ENCODE measurements around the gene GAD1. TPM values are rescaled to one million over a fixed set of nuclear protein-coding genes. Genes with fewer than 3 reads are reported as not detected.

The GAD1 gene
- total and polyA plus RNA-seq, 10 of the 15 experiments (the other 5 are each of a cell fraction or from before 2014, with no cell fraction given), result 0.04 to 3.4 (median 0.42) TPM

DNA sequence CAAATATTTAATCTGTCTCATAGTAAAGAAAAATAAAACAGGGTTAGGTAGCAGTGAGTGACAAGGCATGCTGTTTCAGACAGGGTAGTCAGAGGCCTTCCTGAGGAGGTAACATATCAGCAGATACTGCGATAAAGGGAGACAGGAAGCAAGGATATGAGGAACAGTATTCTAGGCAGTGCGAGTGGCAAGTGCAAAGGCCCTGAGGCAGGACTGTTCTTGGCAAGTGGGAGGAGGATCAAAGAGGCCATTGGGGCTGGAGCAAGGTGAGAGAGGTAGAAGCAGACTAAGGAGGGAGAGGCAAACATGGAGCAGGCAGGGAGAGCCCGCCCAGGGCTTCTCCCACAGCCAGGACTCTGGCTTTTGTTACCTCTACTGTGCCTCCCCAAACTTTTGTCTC is 33.6 kb downstream of the GAD1 start (continued):
- TF ChIP-seq, protein P1, sequence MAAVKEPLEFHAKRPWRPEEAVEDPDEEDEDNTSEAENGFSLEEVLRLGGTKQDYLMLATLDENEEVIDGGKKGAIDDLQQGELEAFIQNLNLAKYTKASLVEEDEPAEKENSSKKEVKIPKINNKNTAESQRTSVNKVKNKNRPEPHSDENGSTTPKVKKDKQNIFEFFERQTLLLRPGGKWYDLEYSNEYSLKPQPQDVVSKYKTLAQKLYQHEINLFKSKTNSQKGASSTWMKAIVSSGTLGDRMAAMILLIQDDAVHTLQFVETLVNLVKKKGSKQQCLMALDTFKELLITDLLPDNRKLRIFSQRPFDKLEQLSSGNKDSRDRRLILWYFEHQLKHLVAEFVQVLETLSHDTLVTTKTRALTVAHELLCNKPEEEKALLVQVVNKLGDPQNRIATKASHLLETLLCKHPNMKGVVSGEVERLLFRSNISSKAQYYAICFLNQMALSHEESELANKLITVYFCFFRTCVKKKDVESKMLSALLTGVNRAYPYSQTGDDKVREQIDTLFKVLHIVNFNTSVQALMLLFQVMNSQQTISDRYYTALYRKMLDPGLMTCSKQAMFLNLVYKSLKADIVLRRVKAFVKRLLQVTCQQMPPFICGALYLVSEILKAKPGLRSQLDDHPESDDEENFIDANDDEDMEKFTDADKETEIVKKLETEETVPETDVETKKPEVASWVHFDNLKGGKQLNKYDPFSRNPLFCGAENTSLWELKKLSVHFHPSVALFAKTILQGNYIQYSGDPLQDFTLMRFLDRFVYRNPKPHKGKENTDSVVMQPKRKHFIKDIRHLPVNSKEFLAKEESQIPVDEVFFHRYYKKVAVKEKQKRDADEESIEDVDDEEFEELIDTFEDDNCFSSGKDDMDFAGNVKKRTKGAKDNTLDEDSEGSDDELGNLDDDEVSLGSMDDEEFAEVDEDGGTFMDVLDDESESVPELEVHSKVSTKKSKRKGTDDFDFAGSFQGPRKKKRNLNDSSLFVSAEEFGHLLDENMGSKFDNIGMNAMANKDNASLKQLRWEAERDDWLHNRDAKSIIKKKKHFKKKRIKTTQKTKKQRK (IDR thresholded peaks at IDR 0.05; ENCODE audit: low read depth, low read length), result no peak

DNA sequence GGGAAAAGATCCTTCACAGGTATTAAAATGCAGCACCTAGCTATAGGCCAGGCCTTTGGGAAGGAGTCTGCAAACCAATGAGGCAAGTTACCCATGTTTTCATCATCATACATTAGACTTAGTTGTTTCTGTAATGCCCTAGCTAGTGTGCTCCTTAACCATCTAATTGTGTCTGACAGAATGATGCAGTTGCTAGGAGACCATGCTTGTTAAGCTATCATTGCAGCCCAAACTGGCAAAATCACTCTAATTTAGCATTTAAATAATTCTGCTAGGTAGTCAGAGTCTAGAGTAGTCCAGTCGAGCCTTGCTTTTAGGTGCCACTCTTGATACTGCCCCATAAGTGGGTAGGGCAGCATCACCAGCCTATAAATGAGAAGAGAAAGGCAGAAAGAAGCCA is 34.9 kb downstream of the GAD1 start:
- intact Hi-C loops (cut with micrococcal nuclease; ENCODE audit: unreplicated experiment) (no loop called here), in situ Hi-C loops (cut with MboI) (no loop called here)
- 0% methylated on average over 1 of the region's 1 CpG for WGBS (ENCODE audit: insufficient coverage, insufficient replicate concordance, low lambda C conversion rate, missing lambda C conversion rate)
- H3K9me3 ChIP-seq (replicated peaks; ENCODE audit: control insufficient read depth, insufficient read depth, low read length), result no peaks in the 10 kb centered on the region
- no peak for DNase-seq (ENCODE audit: low read depth, low spot score)
- H3K4me3 ChIP-seq, result no peak overlapping the region
- no peak for ATAC-seq
- BruUV-seq (replicated peaks), result no TSS peak
- RAD21 ChIA-PET (ENCODE audit: unreplicated experiment), result no interaction called here
- no peaks in the 10 kb centered on the region for H3K36me3 ChIP-seq (ENCODE audit: control insufficient read depth in 2 of 2, insufficient read depth in 2 of 2, low read length in 1 of 2)
- POLR2A ChIA-PET, result no interaction called here
- H3K79me2 ChIP-seq (ENCODE audit: control insufficient read depth, insufficient read depth, low read length), result no peaks in the 10 kb centered on the region
- no peaks in the 10 kb centered on the region for H3K27me3 ChIP-seq (replicated peaks in 1 of 2; ENCODE audit: control insufficient read depth in 2 of 2, insufficient read depth in 2 of 2, low read length in 1 of 2)
- TF ChIP-seq MTA3 (IDR thresholded peaks at IDR 0.05; ENCODE audit: borderline replicate concordance, low read length) (no peak), NFIC (IDR thresholded peaks at IDR 0.05; ENCODE audit: low read depth, low read length) (no peak), MEF2A (IDR thresholded peaks at IDR 0.05; ENCODE audit: insufficient read depth, low read depth, low read length) (no peak), MEF2B (IDR thresholded peaks at IDR 0.05; ENCODE audit: partially characterized antibody, poor library complexity, severe bottlenecking) (no peak), WRNIP1 (IDR thresholded peaks at IDR 0.05; ENCODE audit: borderline replicate concordance, low read depth, low read length) (no peak), PML (IDR thresholded peaks at IDR 0.05; ENCODE audit: low read length) (no peak), NRF1 (conservative IDR thresholded peaks at IDR 0.05; ENCODE audit: low read depth, low read length) (no peak), POLR2AphosphoS2 (IDR thresholded peaks at IDR 0.05; ENCODE audit: low read depth, low read length) (no peak), RELA (IDR thresholded peaks at IDR 0.05; ENCODE audit: borderline replicate concordance, partially characterized antibody) (no peak), GATAD2B (conservative IDR thresholded peaks at IDR 0.05; ENCODE audit: low read depth) (no peak)
- TF ChIP-seq, protein P2, sequence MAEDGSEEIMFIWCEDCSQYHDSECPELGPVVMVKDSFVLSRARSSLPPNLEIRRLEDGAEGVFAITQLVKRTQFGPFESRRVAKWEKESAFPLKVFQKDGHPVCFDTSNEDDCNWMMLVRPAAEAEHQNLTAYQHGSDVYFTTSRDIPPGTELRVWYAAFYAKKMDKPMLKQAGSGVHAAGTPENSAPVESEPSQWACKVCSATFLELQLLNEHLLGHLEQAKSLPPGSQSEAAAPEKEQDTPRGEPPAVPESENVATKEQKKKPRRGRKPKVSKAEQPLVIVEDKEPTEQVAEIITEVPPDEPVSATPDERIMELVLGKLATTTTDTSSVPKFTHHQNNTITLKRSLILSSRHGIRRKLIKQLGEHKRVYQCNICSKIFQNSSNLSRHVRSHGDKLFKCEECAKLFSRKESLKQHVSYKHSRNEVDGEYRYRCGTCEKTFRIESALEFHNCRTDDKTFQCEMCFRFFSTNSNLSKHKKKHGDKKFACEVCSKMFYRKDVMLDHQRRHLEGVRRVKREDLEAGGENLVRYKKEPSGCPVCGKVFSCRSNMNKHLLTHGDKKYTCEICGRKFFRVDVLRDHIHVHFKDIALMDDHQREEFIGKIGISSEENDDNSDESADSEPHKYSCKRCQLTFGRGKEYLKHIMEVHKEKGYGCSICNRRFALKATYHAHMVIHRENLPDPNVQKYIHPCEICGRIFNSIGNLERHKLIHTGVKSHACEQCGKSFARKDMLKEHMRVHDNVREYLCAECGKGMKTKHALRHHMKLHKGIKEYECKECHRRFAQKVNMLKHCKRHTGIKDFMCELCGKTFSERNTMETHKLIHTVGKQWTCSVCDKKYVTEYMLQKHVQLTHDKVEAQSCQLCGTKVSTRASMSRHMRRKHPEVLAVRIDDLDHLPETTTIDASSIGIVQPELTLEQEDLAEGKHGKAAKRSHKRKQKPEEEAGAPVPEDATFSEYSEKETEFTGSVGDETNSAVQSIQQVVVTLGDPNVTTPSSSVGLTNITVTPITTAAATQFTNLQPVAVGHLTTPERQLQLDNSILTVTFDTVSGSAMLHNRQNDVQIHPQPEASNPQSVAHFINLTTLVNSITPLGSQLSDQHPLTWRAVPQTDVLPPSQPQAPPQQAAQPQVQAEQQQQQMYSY (CRISPR knock-in tag; IDR thresholded peaks at IDR 0.05), result no peak
- CTCF ChIA-PET, result interaction anchor here (0.5 to 1.6 kb wide), 2 partner anchors 21 to 208 kb away, joined by 3 to 12 read pairs; no protein-coding TSS in a partner anchor
- no peak for FAIRE-seq
- H4K20me1 ChIP-seq (ENCODE audit: control insufficient read depth, insufficient read depth), result no peaks in the 10 kb centered on the region
- SMC1A ChIA-PET (ENCODE audit: uncharacterized antibody, unreplicated experiment), result interaction anchor here (1.1 kb wide), 1 partner anchor 21 kb away, joined by 4 read pairs; no protein-coding TSS in a partner anchor
- no peak overlapping the region for H3K4me2 ChIP-seq (ENCODE audit: control insufficient read depth, insufficient read depth)
- H3K9ac ChIP-seq (ENCODE audit: control insufficient read depth, insufficient read depth, low read length), result no peak overlapping the region
- no peaks in the 10 kb centered on the region for H3K4me1 ChIP-seq (ENCODE audit: control insufficient read depth, insufficient read depth, low read length)
- no peak overlapping the region for H2AFZ ChIP-seq (ENCODE audit: control insufficient read depth, low read depth, low read length)
- H3K27ac ChIP-seq (ENCODE audit: control insufficient read depth, insufficient read depth), result no peak overlapping the region
